Measurements from ENCODE around the gene TRIM33.
"Not testable (repeated sequence)": the region's sequence is repeated elsewhere in the genome, so short reads cannot be mapped to it uniquely, and the experiment has no call there.

DNA sequence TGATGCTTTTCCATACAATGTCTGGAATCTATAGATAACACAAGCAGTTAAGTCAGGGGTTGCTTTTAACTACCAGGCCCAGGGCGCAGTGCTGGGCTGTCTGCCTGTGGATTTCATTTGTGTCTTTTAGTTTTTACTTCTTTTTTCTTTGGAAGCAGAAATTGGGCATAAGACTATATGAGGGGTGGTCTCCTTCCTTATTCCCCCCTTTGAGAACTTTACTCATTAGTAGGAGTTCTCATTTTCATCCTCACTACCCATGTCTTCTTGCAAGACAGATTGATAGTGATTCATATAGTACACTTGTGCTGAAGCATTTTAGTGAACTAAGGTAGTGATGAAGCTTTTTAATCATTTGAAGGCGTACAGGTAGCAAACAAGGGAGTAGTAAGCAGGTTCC is 147.8 kb downstream of the TRIM33 start:
- TF ChIP-seq, protein P1, sequence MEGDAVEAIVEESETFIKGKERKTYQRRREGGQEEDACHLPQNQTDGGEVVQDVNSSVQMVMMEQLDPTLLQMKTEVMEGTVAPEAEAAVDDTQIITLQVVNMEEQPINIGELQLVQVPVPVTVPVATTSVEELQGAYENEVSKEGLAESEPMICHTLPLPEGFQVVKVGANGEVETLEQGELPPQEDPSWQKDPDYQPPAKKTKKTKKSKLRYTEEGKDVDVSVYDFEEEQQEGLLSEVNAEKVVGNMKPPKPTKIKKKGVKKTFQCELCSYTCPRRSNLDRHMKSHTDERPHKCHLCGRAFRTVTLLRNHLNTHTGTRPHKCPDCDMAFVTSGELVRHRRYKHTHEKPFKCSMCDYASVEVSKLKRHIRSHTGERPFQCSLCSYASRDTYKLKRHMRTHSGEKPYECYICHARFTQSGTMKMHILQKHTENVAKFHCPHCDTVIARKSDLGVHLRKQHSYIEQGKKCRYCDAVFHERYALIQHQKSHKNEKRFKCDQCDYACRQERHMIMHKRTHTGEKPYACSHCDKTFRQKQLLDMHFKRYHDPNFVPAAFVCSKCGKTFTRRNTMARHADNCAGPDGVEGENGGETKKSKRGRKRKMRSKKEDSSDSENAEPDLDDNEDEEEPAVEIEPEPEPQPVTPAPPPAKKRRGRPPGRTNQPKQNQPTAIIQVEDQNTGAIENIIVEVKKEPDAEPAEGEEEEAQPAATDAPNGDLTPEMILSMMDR (IDR thresholded peaks at IDR 0.05; ENCODE audit: low read depth, low read length, poor library complexity, severe bottlenecking) = not testable (repeated sequence)
- TF ChIP-seq EZH2phosphoT487 (IDR thresholded peaks at IDR 0.05; ENCODE audit: borderline replicate concordance, low read length) = not testable (repeated sequence)

Measured in DOHH2 (cell line).